ENCODE results near the gene ONECUT3. TPM values are rescaled to one million over a fixed set of nuclear protein-coding genes. Genes with fewer than 3 reads are reported as not detected.

The ONECUT3 gene
- polyA plus RNA-seq, 1 of the 3 experiments (the other 2 are of a cell fraction), result not detected

DNA sequence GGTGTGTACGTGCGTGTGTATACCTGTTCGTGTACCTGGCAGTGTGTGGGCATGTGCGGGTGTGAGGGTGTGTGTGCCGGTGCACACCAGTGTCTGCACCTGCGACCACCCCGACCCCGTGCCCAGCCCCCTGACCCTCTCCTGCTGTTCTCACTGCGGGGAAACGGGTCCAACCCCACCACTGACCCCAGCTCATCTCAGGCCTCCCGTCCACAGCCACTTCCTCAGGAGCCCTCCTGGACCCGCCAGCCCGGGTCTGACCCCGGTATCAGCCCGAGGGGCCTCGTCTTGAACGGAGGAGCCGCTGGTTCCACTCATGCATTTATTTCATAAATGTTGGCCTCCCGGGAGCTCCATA lies 23.8 kb upstream of the ONECUT3 start:
- no peaks in the 10 kb centered on the region for H3K9me3 ChIP-seq
- H3K9me2 ChIP-seq, result no peaks in the 10 kb centered on the region
- H3K4me1 ChIP-seq (ENCODE audit: control insufficient read depth in 1 of 2, insufficient read depth in 2 of 2, low read depth in 1 of 2, low read length in 1 of 2), result peaks cover 0 to 3% of the 10 kb centered on the region in 2 experiments; a peak in 1 of 4 replicates
- no peaks in the 10 kb centered on the region for H3K79me2 ChIP-seq (ENCODE audit: insufficient read depth)
- H3K4me3 ChIP-seq (ENCODE audit: low read depth in 2 of 2, low read length in 1 of 2), result no peak overlapping the region
- H3F3A ChIP-seq (replicated peaks; ENCODE audit: insufficient read depth), result no peaks in the 10 kb centered on the region
- WGBS (ENCODE audit: low lambda C conversion rate), result 36% methylated on average over 11 of the region's 19 CpGs
- no peaks in the 10 kb centered on the region for H3K36me3 ChIP-seq (replicated peaks in 1 of 2; ENCODE audit: control insufficient read depth in 1 of 2, insufficient read depth in 2 of 2, low read length in 1 of 2)
- POLR2A ChIA-PET, result no interaction called here
- H3K9ac ChIP-seq, result no peak overlapping the region
- no peak for DNase-seq
- H3K4me2 ChIP-seq, result no peak overlapping the region
- H3K27ac ChIP-seq (ENCODE audit: low read depth in 2 of 2, low read length in 1 of 2), result no peak overlapping the region
- H2AFZ ChIP-seq (ENCODE audit: low read depth), result no peak overlapping the region
- CTCF ChIA-PET, result interaction anchor here (1.5 kb wide), 1 partner anchor 13 kb away, joined by 4 read pairs; no protein-coding TSS in a partner anchor
- no peaks in the 10 kb centered on the region for H4K20me1 ChIP-seq (ENCODE audit: insufficient read depth)
- TF ChIP-seq SIN3A (IDR thresholded peaks at IDR 0.05; ENCODE audit: borderline replicate concordance, low read depth, low read length), result no peak
- no peak for TF ChIP-seq MXI1 (IDR thresholded peaks at IDR 0.05; ENCODE audit: low read depth, low read length)
- TF ChIP-seq CHD2 (IDR thresholded peaks at IDR 0.05; ENCODE audit: low read length, partially characterized antibody), result no peak
- TF ChIP-seq EP300 (IDR thresholded peaks at IDR 0.05; ENCODE audit: borderline replicate concordance in 1 of 2, low read depth in 1 of 2, low read length in 1 of 2), result no peak
- no peak for TF ChIP-seq FOSL2 (IDR thresholded peaks at IDR 0.05; ENCODE audit: borderline replicate concordance, low read depth)
- TF ChIP-seq TAF1 (IDR thresholded peaks at IDR 0.05; ENCODE audit: borderline replicate concordance, low read depth, low read length), result no peak
- no peak for TF ChIP-seq GABPA (IDR thresholded peaks at IDR 0.05; ENCODE audit: low read depth)
- TF ChIP-seq JUND (IDR thresholded peaks at IDR 0.05), result no peak
- TF ChIP-seq RCOR1 (IDR thresholded peaks at IDR 0.05; ENCODE audit: low read length), result no peak
- TF ChIP-seq RXRA (IDR thresholded peaks at IDR 0.05; ENCODE audit: borderline replicate concordance, low read depth), result no peak
- TF ChIP-seq POLR2AphosphoS5 (IDR thresholded peaks at IDR 0.05; ENCODE audit: low read depth, low read length), result no peak
- no peak for TF ChIP-seq EZH2phosphoT487 (IDR thresholded peaks at IDR 0.05; ENCODE audit: borderline replicate concordance, low read depth)
- H3K27me3 ChIP-seq (ENCODE audit: insufficient read depth), result peaks cover 85% of the 10 kb centered on the region

- no peaks in the 10 kb centered on the region for H3F3A ChIP-seq (replicated peaks; ENCODE audit: insufficient read depth)
- H3K27ac ChIP-seq (ENCODE audit: low read depth in 2 of 2, low read length in 1 of 2), result no peak overlapping the region
- H3K4me1 ChIP-seq (ENCODE audit: control insufficient read depth in 1 of 2, insufficient read depth in 2 of 2, low read depth in 1 of 2, low read length in 1 of 2), result peaks cover 0 to 3% of the 10 kb centered on the region in 2 experiments; a peak in 1 of 4 replicates
- no peaks in the 10 kb centered on the region for H4K20me1 ChIP-seq (ENCODE audit: insufficient read depth)
- H3K4me2 ChIP-seq, result no peak overlapping the region
- H3K9me3 ChIP-seq, result no peaks in the 10 kb centered on the region
- no peaks in the 10 kb centered on the region for H3K9me2 ChIP-seq
- CTCF ChIA-PET, result interaction anchor here (0.6 to 1.5 kb wide), 2 partner anchors 13 to 184 kb away, joined by 3 to 4 read pairs; no protein-coding TSS in a partner anchor
- no peaks in the 10 kb centered on the region for H3K36me3 ChIP-seq (replicated peaks in 1 of 2; ENCODE audit: control insufficient read depth in 1 of 2, insufficient read depth in 2 of 2, low read length in 1 of 2)
- POLR2A ChIA-PET, result no interaction called here
- no peak overlapping the region for H3K4me3 ChIP-seq (ENCODE audit: low read depth in 2 of 2, low read length in 1 of 2)
- H3K27me3 ChIP-seq (ENCODE audit: insufficient read depth), result peaks cover 91% of the 10 kb centered on the region
- no peak overlapping the region for H3K9ac ChIP-seq
- H2AFZ ChIP-seq (ENCODE audit: low read depth), result no peak overlapping the region
- no peak for DNase-seq
- TF ChIP-seq, protein P1, sequence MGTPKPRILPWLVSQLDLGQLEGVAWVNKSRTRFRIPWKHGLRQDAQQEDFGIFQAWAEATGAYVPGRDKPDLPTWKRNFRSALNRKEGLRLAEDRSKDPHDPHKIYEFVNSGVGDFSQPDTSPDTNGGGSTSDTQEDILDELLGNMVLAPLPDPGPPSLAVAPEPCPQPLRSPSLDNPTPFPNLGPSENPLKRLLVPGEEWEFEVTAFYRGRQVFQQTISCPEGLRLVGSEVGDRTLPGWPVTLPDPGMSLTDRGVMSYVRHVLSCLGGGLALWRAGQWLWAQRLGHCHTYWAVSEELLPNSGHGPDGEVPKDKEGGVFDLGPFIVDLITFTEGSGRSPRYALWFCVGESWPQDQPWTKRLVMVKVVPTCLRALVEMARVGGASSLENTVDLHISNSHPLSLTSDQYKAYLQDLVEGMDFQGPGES (IDR thresholded peaks at IDR 0.05; ENCODE audit: low read depth, low read length), result no peak
- TF ChIP-seq CTCF (IDR thresholded peaks at IDR 0.05) (no peak), GATA2 (CRISPR knock-in tag; IDR thresholded peaks at IDR 0.05) (no peak), SMC3 (IDR thresholded peaks at IDR 0.05; ENCODE audit: low read depth, low read length) (no peak), SIN3A (IDR thresholded peaks at IDR 0.05; ENCODE audit: borderline replicate concordance, low read depth, low read length) (no peak), NFIC (IDR thresholded peaks at IDR 0.05; ENCODE audit: borderline replicate concordance) (no peak), CHD2 (IDR thresholded peaks at IDR 0.05; ENCODE audit: low read length, partially characterized antibody) (no peak), FOXM1 (IDR thresholded peaks at IDR 0.05; ENCODE audit: low read depth) (no peak), FOSL2 (IDR thresholded peaks at IDR 0.05; ENCODE audit: borderline replicate concordance, low read depth) (no peak), MEF2A (IDR thresholded peaks at IDR 0.05; ENCODE audit: borderline replicate concordance, low read depth) (no peak), GABPA (IDR thresholded peaks at IDR 0.05; ENCODE audit: low read depth) (no peak), RAD21 (IDR thresholded peaks at IDR 0.05; ENCODE audit: low read length) (no peak)
- TF ChIP-seq, protein P2, sequence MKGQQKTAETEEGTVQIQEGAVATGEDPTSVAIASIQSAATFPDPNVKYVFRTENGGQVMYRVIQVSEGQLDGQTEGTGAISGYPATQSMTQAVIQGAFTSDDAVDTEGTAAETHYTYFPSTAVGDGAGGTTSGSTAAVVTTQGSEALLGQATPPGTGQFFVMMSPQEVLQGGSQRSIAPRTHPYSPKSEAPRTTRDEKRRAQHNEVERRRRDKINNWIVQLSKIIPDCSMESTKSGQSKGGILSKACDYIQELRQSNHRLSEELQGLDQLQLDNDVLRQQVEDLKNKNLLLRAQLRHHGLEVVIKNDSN (IDR thresholded peaks at IDR 0.05; ENCODE audit: borderline replicate concordance, low read depth), result no peak
- TF ChIP-seq, protein P3, sequence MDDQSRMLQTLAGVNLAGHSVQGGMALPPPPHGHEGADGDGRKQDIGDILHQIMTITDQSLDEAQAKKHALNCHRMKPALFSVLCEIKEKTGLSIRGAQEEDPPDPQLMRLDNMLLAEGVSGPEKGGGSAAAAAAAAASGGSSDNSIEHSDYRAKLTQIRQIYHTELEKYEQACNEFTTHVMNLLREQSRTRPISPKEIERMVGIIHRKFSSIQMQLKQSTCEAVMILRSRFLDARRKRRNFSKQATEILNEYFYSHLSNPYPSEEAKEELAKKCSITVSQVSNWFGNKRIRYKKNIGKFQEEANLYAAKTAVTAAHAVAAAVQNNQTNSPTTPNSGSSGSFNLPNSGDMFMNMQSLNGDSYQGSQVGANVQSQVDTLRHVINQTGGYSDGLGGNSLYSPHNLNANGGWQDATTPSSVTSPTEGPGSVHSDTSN (IDR thresholded peaks at IDR 0.05), result no peak
- TF ChIP-seq, protein P4, sequence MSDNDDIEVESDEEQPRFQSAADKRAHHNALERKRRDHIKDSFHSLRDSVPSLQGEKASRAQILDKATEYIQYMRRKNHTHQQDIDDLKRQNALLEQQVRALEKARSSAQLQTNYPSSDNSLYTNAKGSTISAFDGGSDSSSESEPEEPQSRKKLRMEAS (IDR thresholded peaks at IDR 0.05; ENCODE audit: low read depth), result no peak
- WGBS (ENCODE audit: low lambda C conversion rate), result 2% methylated on average over 6 of the region's 17 CpGs
- no peaks in the 10 kb centered on the region for H3K79me2 ChIP-seq (ENCODE audit: insufficient read depth)
Measured at GRCh38 chr19:1730157-1730556, 23.1 kb upstream of the ONECUT3 start.
